GM23338 (cell line): ENCODE data around the gene ELMOD3. TPM values are rescaled to one million over a fixed set of nuclear protein-coding genes. Genes with fewer than 3 reads are reported as not detected.

Experiments
- ATAC-seq: fragments of 200-7000 bp; cut with Tn5 transposase; 3 replicates; pipeline ENCODE4 v1.9.1; 2020
- DNase-seq: peaks from one replicate; pipeline ENCODE4 v3.0.0-alpha.2; 2015; ENCODE audit warnings: low spot score
- H2AFZ ChIP-seq: fragments of 200-600 bp; sonication (generic); 2 replicates; pipeline ENCODE4 v1.8.0; 2016; ENCODE audit warnings: antibody characterized with exemption, mild to moderate bottlenecking, moderate library complexity
- H3F3A ChIP-seq: fragments of 200-600 bp; sonication (generic); replicated peaks from 2 replicates; pipeline ENCODE4 v1.8.0; 2017; ENCODE audit warnings: antibody characterized with exemption, mixed run types, low read depth
- H3K27ac ChIP-seq: fragments of 200-600 bp; sonication (generic); 2 replicates; pipeline ENCODE4 v1.6.1; 2016; ENCODE audit warnings: low read depth
- H3K27me3 ChIP-seq: fragments of 200-600 bp; sonication (generic); 2 replicates; pipeline ENCODE4 v1.8.0; 2016; ENCODE audit warnings: mild to moderate bottlenecking, mixed run types, moderate library complexity; ENCODE audit not compliant: insufficient read depth
- H3K36me3 ChIP-seq: fragments of 200-600 bp; sonication (generic); 2 replicates; pipeline ENCODE4 v1.8.0; 2016; ENCODE audit warnings: mild to moderate bottlenecking; ENCODE audit not compliant: insufficient read depth
- H3K4me1 ChIP-seq: fragments of 200-600 bp; sonication (generic); 2 replicates; pipeline ENCODE4 v1.8.0; 2016; ENCODE audit warnings: mild to moderate bottlenecking, moderate library complexity; ENCODE audit not compliant: insufficient read depth
- H3K4me2 ChIP-seq: fragments of 200-600 bp; sonication (generic); 2 replicates; pipeline ENCODE4 v1.7.1; 2017; ENCODE audit warnings: mixed run types
- H3K4me3 ChIP-seq: fragments of 200-600 bp; sonication (generic); 2 replicates; pipeline ENCODE4 v1.6.1; 2016; ENCODE audit warnings: mixed run types
- H3K79me2 ChIP-seq: fragments of 200-600 bp; sonication (generic); replicated peaks from 2 replicates; pipeline ENCODE4 v1.8.0; 2017; ENCODE audit warnings: mild to moderate bottlenecking; ENCODE audit not compliant: insufficient read depth
- H3K9me2 ChIP-seq: fragments of 200-600 bp; sonication (generic); 2 replicates; pipeline ENCODE4 v1.8.0; 2017; ENCODE audit not compliant: insufficient read depth
- H4K20me1 ChIP-seq: fragments of 200-600 bp; sonication (generic); replicated peaks from 2 replicates; pipeline ENCODE4 v1.8.0; 2017; ENCODE audit warnings: mild to moderate bottlenecking; ENCODE audit not compliant: insufficient read depth
- H3K27ac Mint-ChIP-seq: 2 replicates; pipeline ENCODE4 v1.8.0; 2020; ENCODE audit warnings: inconsistent platforms, mild to moderate bottlenecking, moderate library complexity, mixed read lengths
- H3K27me3 Mint-ChIP-seq: 3 replicates; pipeline ENCODE4 v1.8.0; 2022; ENCODE audit warnings: low read depth, mild to moderate bottlenecking, moderate library complexity, mixed read lengths, inconsistent platforms; ENCODE audit not compliant: insufficient read depth, poor library complexity
- H3K36me3 Mint-ChIP-seq: 3 replicates; pipeline ENCODE4 v1.8.0; 2021; ENCODE audit warnings: low read depth, mild to moderate bottlenecking, inconsistent platforms, moderate library complexity, mixed read lengths
- H3K4me1 Mint-ChIP-seq: 3 replicates; pipeline ENCODE4 v1.8.0; 2020; ENCODE audit warnings: mild to moderate bottlenecking, inconsistent platforms, mixed read lengths
- H3K4me3 Mint-ChIP-seq: 3 replicates; pipeline ENCODE4 v1.8.0; 2021; ENCODE audit warnings: moderate library complexity, mild to moderate bottlenecking, inconsistent platforms, mixed read lengths
- H3K9me3 Mint-ChIP-seq: 3 replicates; pipeline ENCODE4 v1.8.0; 2020; ENCODE audit warnings: moderate library complexity, mild to moderate bottlenecking, inconsistent platforms, mixed read lengths
- CTCF ChIP-seq, 2 experiments: fragments of 200-600 bp in 1 of 2; sonication (generic) in 1 of 2; conservative IDR thresholded peaks; 2 replicates each; pipeline versions ENCODE4 v1.5.1 to v1.6.1; 2016 to 2017; ENCODE audit warnings: antibody characterized with exemption in 2 of 2, low read depth in 2 of 2, mild to moderate bottlenecking in 2 of 2, moderate library complexity in 1 of 2
- EZH2 ChIP-seq: fragments of 200-600 bp; sonication (generic); IDR thresholded peaks from one replicate; pipeline ENCODE4 v1.8.0; 2017; ENCODE audit warnings: antibody characterized with exemption, mild to moderate bottlenecking, low read depth; ENCODE audit not compliant: unreplicated experiment
- EZH2phosphoT487 ChIP-seq: fragments of 200-600 bp; sonication (generic); IDR thresholded peaks from one replicate; pipeline ENCODE4 v1.8.1; 2018; ENCODE audit warnings: antibody characterized with exemption; ENCODE audit not compliant: unreplicated experiment
- POLR2AphosphoS5 ChIP-seq: IDR thresholded peaks from 2 replicates; pipeline ENCODE4 v1.6.1; 2016; ENCODE audit warnings: antibody characterized with exemption, low read depth
- ZNF331 ChIP-seq: fragments of 250-450 bp; sonication (Bioruptor Pico); IDR thresholded peaks from 2 replicates; pipeline ENCODE4 v1.5.0; 2020; ENCODE audit warnings: low read depth, mild to moderate bottlenecking, moderate library complexity
- polyA plus RNA-seq: library from polyadenylated mRNA; unstranded; fragments of >200 nt; fragmentation: Nextera tagmentation; extraction: Ambion mirVana; gene quantifications from 2 replicates; pipeline ENCODE4 v1.2.1, GENCODE V29; 2016
- total RNA-seq: library from RNA; depleted of rRNA; stranded (reverse); fragments of >200 nt; shearing (Covaris generic); gene quantifications from 2 replicates; pipeline ENCODE4 v1.2.3, GENCODE V29; 2014
- TF ChIP-seq, protein P1 (sequence below): IDR thresholded peaks from one replicate; pipeline ENCODE4 v1.6.1; 2018; ENCODE audit warnings: antibody characterized with exemption; ENCODE audit not compliant: unreplicated experiment

The ELMOD3 gene
- total and polyA plus RNA-seq, 2 experiments from 2014 or later, result 8.6 to 8.9 TPM

DNA sequence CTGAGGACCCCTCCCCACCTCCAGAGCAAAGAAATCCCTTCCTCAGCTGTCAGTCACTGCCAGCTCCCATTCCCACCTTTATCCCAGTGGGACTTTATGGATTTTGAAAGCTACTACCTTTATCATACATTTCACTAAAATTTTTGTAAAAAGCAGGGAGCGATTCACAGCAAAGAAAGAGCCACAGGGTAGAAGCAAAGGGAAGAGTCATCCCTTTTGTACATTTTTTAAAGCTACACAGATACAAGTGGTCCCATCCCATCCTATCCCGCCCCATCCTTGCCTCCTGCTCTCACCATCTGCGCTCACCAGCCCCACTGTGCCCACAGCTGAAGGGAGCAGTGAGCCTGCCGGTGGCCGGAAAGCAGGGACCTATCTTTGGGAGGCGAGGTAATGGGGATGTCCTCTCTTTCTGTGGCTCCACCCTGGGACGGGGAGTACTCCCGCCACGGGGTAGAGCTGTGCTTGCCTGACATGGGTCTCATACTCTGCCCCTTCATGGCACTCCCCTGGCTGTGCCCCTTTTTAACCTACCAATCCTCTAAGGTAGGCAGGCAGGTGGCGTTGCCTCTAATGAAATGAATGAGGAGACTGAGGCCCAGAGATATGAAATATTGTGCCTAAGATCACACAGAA lies 77.1 kb downstream of the ELMOD3 start:
- Histone ChIP-seq H3K27ac (peak overlapping the region; percentile 81; the same call in 1 of the 2 replicates), H3K4me2 (peak overlapping the region; percentile 82), H3F3A (peaks cover 14% of the 10 kb centered on the region), H3K36me3 (no peaks in the 10 kb centered on the region), H2AFZ (peak overlapping the region; percentile 83), H3K4me3 (peak overlapping the region; percentile 49), H3K4me1 (peaks cover 61% of the 10 kb centered on the region), H3K9me2 (no peaks in the 10 kb centered on the region), H3K27me3 (no peaks in the 10 kb centered on the region), H4K20me1 (no peaks in the 10 kb centered on the region), H3K79me2 (no peaks in the 10 kb centered on the region)
- TF ChIP-seq EZH2, result peak; percentile 12
- no peak for TF ChIP-seq CTCF (conservative IDR thresholded peaks at IDR 0.05; ENCODE audit: low read depth in 2 of 2)
- Mint-ChIP-seq H3K9me3 (no peaks in the 10 kb centered on the region; the same call in 2 of the 3 replicates), H3K27ac (no peak overlapping the region; the same call in 1 of the 2 replicates), H3K4me3 (peak overlapping the region; percentile 66), H3K27me3 (peaks cover 28% of the 10 kb centered on the region), H3K36me3 (no peaks in the 10 kb centered on the region; the same call in 2 of the 3 replicates), H3K4me1 (peaks cover 61% of the 10 kb centered on the region)
- ATAC-seq, result peak; percentile 5
- no peak for DNase-seq

- no peak overlapping the region; the same call in 2 of the 3 replicates for H3K4me3 Mint-ChIP-seq
- Histone ChIP-seq H3F3A (peaks cover 21% of the 10 kb centered on the region), H3K79me2 (no peaks in the 10 kb centered on the region), H3K27ac (no peak overlapping the region), H3K4me1 (peaks cover 65% of the 10 kb centered on the region), H4K20me1 (no peaks in the 10 kb centered on the region), H3K4me2 (no peak overlapping the region), H3K4me3 (no peak overlapping the region), H3K27me3 (no peaks in the 10 kb centered on the region), H2AFZ (peak overlapping the region; percentile 72; the same call in 1 of the 2 replicates), H3K36me3 (no peaks in the 10 kb centered on the region), H3K9me2 (no peaks in the 10 kb centered on the region)
- ATAC-seq (no peak), DNase-seq (peak; percentile 48)
- H3K27me3 Mint-ChIP-seq, result peaks cover 25% of the 10 kb centered on the region
- no peaks in the 10 kb centered on the region; the same call in 2 of the 3 replicates for H3K9me3 Mint-ChIP-seq
- no peaks in the 10 kb centered on the region for H3K36me3 Mint-ChIP-seq
- H3K4me1 Mint-ChIP-seq, result peaks cover 58% of the 10 kb centered on the region
- no peak overlapping the region for H3K27ac Mint-ChIP-seq
- TF ChIP-seq POLR2AphosphoS5 (no peak), EZH2phosphoT487 (no peak), CTCF (conservative IDR thresholded peaks at IDR 0.05; ENCODE audit: low read depth in 2 of 2) (no peak), ZNF331 (CRISPR knock-in tag) (no peak)
- TF ChIP-seq, protein P1, sequence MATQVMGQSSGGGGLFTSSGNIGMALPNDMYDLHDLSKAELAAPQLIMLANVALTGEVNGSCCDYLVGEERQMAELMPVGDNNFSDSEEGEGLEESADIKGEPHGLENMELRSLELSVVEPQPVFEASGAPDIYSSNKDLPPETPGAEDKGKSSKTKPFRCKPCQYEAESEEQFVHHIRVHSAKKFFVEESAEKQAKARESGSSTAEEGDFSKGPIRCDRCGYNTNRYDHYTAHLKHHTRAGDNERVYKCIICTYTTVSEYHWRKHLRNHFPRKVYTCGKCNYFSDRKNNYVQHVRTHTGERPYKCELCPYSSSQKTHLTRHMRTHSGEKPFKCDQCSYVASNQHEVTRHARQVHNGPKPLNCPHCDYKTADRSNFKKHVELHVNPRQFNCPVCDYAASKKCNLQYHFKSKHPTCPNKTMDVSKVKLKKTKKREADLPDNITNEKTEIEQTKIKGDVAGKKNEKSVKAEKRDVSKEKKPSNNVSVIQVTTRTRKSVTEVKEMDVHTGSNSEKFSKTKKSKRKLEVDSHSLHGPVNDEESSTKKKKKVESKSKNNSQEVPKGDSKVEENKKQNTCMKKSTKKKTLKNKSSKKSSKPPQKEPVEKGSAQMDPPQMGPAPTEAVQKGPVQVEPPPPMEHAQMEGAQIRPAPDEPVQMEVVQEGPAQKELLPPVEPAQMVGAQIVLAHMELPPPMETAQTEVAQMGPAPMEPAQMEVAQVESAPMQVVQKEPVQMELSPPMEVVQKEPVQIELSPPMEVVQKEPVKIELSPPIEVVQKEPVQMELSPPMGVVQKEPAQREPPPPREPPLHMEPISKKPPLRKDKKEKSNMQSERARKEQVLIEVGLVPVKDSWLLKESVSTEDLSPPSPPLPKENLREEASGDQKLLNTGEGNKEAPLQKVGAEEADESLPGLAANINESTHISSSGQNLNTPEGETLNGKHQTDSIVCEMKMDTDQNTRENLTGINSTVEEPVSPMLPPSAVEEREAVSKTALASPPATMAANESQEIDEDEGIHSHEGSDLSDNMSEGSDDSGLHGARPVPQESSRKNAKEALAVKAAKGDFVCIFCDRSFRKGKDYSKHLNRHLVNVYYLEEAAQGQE, result no peak
These were observed 79.0 kb downstream of the ELMOD3 start for GRCh38 chr2:85433511-85434089.
